Small intestine (tissue), 7 donors: Measurements from ENCODE around the gene CPT1A. TPM values are rescaled to one million over a fixed set of nuclear protein-coding genes. Genes with fewer than 3 reads are reported as not detected.

Source experiments
- DNase-seq, 2 donors: peaks; one replicate each; pipeline versions ENCODE4 v3.0.0 to v3.0.0-alpha.2; 2013
- FAIRE-seq: peaks from 2 replicates; lab custom pipeline; 2012; peaks lifted over from hg19 to GRCh38; lab: Jason Lieb, UNC
- H3K27ac ChIP-seq, 3 donors: one replicate each; pipeline ENCODE4 v1.5.1; 2013; ENCODE audit warnings: low read length in 2 of 3, mild to moderate bottlenecking in 2 of 3, control low read depth in 1 of 3, inconsistent platforms in 1 of 3, low read depth in 1 of 3, moderate library complexity in 1 of 3
- H3K27me3 ChIP-seq, 3 donors: one replicate each; pipeline ENCODE4 v1.6.1; 2013; ENCODE audit warnings: low read length in 3 of 3, inconsistent platforms in 1 of 3; ENCODE audit not compliant: control insufficient read depth in 3 of 3, insufficient read depth in 3 of 3
- H3K36me3 ChIP-seq, 3 donors: one replicate each; pipeline ENCODE4 v1.6.1; 2013; ENCODE audit warnings: low read length in 3 of 3, inconsistent platforms in 1 of 3, low read depth in 1 of 3, mild to moderate bottlenecking in 1 of 3, moderate library complexity in 1 of 3; ENCODE audit not compliant: control insufficient read depth in 3 of 3, insufficient read depth in 2 of 3
- H3K4me1 ChIP-seq, 3 donors: one replicate each; pipeline ENCODE4 v1.6.1; 2013; ENCODE audit warnings: low read length in 2 of 3, inconsistent platforms in 1 of 3, low read depth in 1 of 3, mild to moderate bottlenecking in 1 of 3, moderate library complexity in 1 of 3; ENCODE audit not compliant: control insufficient read depth in 3 of 3, insufficient read depth in 2 of 3
- H3K4me3 ChIP-seq, 3 donors: one replicate each; pipeline ENCODE4 v1.5.1; 2013; ENCODE audit warnings: low read length in 3 of 3, control low read depth in 1 of 3, inconsistent platforms in 1 of 3, low read depth in 1 of 3, mild to moderate bottlenecking in 1 of 3, moderate library complexity in 1 of 3
- H3K9me3 ChIP-seq, 2 donors: one replicate each; pipeline ENCODE4 v1.6.1; 2013; ENCODE audit warnings: low read depth in 1 of 2, low read length in 1 of 2; ENCODE audit not compliant: control insufficient read depth in 2 of 2, insufficient read depth in 1 of 2
- WGBS, 3 donors: extraction: QIAGEN DNeasy Blood & Tissue Kit; methylation state at CpG; one replicate each; pipeline ENCODE4 v1.1.7; 2013; 5-methylcytosine and 5-hydroxymethylcytosine counted together
- polyA plus RNA-seq, 4 donors: library from polyadenylated mRNA; stranded (reverse) in 3 of 4; unstranded in 1 of 4; fragments of 200-250 nt in 3 of 4; fragments of 120-200 nt in 1 of 4; gene quantifications; one replicate each; pipeline versions ENCODE4 v1.2.1 to v1.2.3, GENCODE V29; 2013
- donor health status: healthy with polysubstance abuse.
- donor health status: control.
- donor health status: control.
- donor health status: Bipolar disorder and iron deficiency.
- donor health status: healthy.

The CPT1A gene
- polyA plus RNA-seq, 4 donors: 29.5 to 34.9 (median 31.5) TPM

DNA sequence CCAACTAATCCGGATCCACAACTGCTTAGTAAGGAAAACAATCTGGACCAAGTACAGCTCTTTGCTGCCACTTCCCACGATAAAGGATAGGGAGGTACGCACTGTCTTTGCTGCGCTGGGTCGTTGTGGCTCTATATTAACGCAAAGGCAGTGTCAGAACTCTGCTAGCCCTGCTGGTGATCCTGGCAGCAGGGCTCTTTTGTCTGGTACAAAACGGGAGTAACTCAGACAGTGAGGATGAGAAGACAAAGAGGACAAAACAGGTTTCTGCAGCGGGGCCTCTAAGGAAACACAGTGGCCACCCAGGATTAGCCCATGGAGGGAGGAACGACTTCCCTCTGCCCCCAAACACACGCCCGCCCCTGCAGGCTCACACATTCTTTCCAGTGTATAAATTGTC lies 131.3 kb downstream of the CPT1A start:
- DNase-seq (no peak), FAIRE-seq (no peak)
- Histone ChIP-seq H3K9me3 (no peaks in the 10 kb centered on the region), H3K4me3 (no peak overlapping the region), H3K4me1 (no peaks in the 10 kb centered on the region), H3K27me3 (no peaks in the 10 kb centered on the region), H3K27ac (no peak overlapping the region), H3K36me3 (no peaks in the 10 kb centered on the region)
- 84 to 90% (median 87%) methylated on average over 11 of the region's 11 CpGs for WGBS, 3 donors

DNA sequence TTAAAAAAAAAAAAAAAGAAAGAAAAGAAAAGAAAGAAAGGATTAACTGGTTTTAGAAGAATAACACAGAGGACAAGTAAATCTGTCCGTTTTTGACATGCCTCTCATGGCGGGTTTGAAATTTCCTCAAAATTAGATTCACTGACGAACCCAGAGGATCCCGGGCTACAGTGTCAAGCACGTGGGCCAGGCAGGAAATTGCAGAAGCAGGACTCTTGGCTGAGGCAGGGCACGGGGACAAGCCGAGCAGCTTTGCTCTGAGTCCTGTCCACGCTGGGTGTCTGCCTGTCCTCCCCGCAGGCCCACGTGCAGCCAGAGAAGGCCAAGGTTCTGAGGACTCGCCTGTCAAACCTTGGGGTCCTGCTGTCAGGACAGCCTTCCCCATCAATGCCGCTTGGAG lies 132.7 kb downstream of the CPT1A start:
- 87 to 92% (median 91%) methylated on average over 11 to 12 of the region's 12 CpGs for WGBS, 3 donors
- FAIRE-seq: no peak
- DNase-seq: no peak

DNA sequence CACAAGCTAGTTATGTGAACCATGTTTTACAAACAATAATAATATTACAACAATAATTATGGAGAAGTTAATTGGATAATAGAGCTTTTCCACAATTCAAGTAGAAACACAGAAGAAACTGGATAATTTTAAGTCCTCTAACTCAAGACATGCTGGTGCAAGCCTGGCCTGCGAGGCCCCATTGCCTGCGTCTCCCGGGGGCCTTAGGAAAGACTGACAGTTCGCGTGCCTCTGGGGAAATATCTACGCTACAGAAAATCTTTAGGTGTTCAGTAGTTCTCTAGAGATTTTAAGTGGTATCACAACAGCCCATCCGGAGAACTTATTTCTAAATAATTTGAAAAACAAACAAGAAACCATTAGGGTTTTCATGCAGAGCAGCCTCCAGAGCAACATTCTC lies 134.2 kb downstream of the CPT1A start:
- H3K4me3 ChIP-seq: no peak overlapping the region
- H3K36me3 ChIP-seq: no peaks in the 10 kb centered on the region
- DNase-seq (no peak), FAIRE-seq (no peak)
- no peak overlapping the region for H3K27ac ChIP-seq
- H3K4me1 ChIP-seq: no peaks in the 10 kb centered on the region
- WGBS, 3 donors: 92 to 94% (median 93%) methylated on average over 7 of the region's 7 CpGs
- no peaks in the 10 kb centered on the region for H3K9me3 ChIP-seq
- peaks cover 0 to 9% (median 0%) of the 10 kb centered on the region in 3 donors for H3K27me3 ChIP-seq

More for the DNA sequence above, 132.7 kb downstream of the CPT1A start:
- Histone ChIP-seq H3K4me1 (no peaks in the 10 kb centered on the region), H3K4me3 (no peak overlapping the region), H3K27ac (no peak overlapping the region), H3K27me3 (peaks cover 0 to 4% (median 0%) of the 10 kb centered on the region in 3 donors), H3K36me3 (no peaks in the 10 kb centered on the region), H3K9me3 (no peaks in the 10 kb centered on the region)

DNA sequence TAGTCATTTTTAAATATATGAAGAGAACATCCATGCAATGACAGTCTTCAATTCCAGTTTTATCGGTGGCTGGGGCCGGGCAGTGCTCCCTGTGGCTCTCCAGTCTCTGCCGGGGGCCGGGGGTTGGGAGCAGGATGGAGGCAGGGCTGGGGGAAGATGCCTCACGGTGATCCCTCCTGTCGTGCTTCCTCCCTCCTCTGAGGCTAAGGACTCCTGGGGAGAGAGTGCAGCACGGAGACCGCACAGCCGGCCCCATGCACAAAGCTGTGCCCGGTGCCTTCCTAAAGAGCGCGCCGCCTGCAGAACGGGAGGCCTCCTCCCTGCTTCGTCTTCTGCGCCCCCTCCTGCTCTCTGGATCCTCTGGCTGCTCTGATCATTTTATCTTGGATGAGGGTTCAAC lies 136.8 kb downstream of the CPT1A start:
- Histone ChIP-seq H3K27ac (no peak overlapping the region), H3K27me3 (peaks cover 0 to 9% (median 0%) of the 10 kb centered on the region in 3 donors), H3K4me3 (no peak overlapping the region), H3K9me3 (no peaks in the 10 kb centered on the region), H3K36me3 (no peaks in the 10 kb centered on the region), H3K4me1 (no peaks in the 10 kb centered on the region)
- FAIRE-seq (no peak), DNase-seq (no peak)
- 40 to 43% (median 43%) methylated on average over 16 of the region's 16 CpGs for WGBS, 3 donors

Other genes with a start within 250 kb of the CPT1A start
- 10 to 100 TPM in 1 of 4 donors, 1 to 10 TPM in 1, not detected in 2; 3.8 to 11.9 TPM for gene GAL, start 157.4 kb downstream of the CPT1A start, polyA plus RNA-seq
- gene TESMIN, start 90.4 kb downstream of the CPT1A start, polyA plus RNA-seq: 1 to 10 TPM; 1.1 to 8.8 (median 4.4) TPM
- gene MRPL21, start 61.9 kb upstream of the CPT1A start, polyA plus RNA-seq: 100 to 1,000 TPM in 2 of 4 donors, 10 to 100 TPM in 2; 61.4 to 135 (median 99.9) TPM
- gene IGHMBP2, start 62.0 kb upstream of the CPT1A start, polyA plus RNA-seq: 10 to 100 TPM; 10.3 to 40.7 (median 19.5) TPM
- gene MRGPRD, start 139.1 kb upstream of the CPT1A start, polyA plus RNA-seq: under 1 TPM in 1 of 4 donors, not detected in 3; 0.06 TPM
- 10 to 100 TPM in 1 of 4 donors, 1 to 10 TPM in 2, under 1 TPM in 1; 0.81 to 16.9 (median 2.1) TPM for gene MRGPRF, start 171.3 kb upstream of the CPT1A start, polyA plus RNA-seq
- 10 to 100 TPM; 11.1 to 32.8 (median 12.8) TPM for gene TPCN2, start 207.0 kb upstream of the CPT1A start, polyA plus RNA-seq